ENCODE data around the gene CNTNAP2. TPM values are rescaled to one million over a fixed set of nuclear protein-coding genes. Genes with fewer than 3 reads are reported as not detected.
A peak's percentile ranks its signal among the peaks of the same experiment; 100 is the strongest.

Gene CNTNAP2
- total and polyA plus RNA-seq, 12 donors: 0.07 to 0.77 (median 0.24) TPM

DNA sequence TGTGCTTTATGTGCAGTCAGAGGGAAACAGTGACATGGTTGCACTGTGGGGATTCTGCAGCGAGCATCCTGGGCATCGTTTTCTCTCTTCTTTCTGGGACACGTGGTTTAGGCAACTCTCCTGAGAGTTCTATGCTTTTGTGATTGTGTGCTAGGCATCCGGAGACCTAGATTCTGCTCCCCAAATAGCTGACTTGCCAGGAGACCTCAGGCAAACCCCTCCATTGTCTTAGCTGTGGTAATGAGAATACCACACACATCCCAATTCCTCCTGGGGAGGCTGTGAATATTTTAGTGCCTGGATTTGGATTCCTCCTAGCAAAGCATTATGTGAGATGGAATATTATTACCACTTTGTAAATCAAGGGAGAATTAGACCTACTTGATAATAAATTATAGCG, 1862.0 kb downstream of the CNTNAP2 start:
- Histone ChIP-seq H3K4me1 (no peaks in the 10 kb centered on the region), H3K9me3 (no peaks in the 10 kb centered on the region), H3K27ac (no peak overlapping the region), H3K36me3 (no peaks in the 10 kb centered on the region), H3K4me3 (no peak overlapping the region), H3K27me3 (no peaks in the 10 kb centered on the region)
- DNase-seq (no peak), ATAC-seq (peak in 3 of 8 donors; percentile 34 to 55 (median 51))
- 51 to 76% methylated on average over 5 of the region's 5 CpGs for WGBS, 2 donors
- intact Hi-C loops (cut with DNase I): no loop called here
- TF ChIP-seq, protein P1, sequence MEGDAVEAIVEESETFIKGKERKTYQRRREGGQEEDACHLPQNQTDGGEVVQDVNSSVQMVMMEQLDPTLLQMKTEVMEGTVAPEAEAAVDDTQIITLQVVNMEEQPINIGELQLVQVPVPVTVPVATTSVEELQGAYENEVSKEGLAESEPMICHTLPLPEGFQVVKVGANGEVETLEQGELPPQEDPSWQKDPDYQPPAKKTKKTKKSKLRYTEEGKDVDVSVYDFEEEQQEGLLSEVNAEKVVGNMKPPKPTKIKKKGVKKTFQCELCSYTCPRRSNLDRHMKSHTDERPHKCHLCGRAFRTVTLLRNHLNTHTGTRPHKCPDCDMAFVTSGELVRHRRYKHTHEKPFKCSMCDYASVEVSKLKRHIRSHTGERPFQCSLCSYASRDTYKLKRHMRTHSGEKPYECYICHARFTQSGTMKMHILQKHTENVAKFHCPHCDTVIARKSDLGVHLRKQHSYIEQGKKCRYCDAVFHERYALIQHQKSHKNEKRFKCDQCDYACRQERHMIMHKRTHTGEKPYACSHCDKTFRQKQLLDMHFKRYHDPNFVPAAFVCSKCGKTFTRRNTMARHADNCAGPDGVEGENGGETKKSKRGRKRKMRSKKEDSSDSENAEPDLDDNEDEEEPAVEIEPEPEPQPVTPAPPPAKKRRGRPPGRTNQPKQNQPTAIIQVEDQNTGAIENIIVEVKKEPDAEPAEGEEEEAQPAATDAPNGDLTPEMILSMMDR (IDR thresholded peaks at IDR 0.05): no peak

- no peaks in the 10 kb centered on the region for H3K9me3 ChIP-seq
- TF ChIP-seq, protein P1 (IDR thresholded peaks at IDR 0.05): no peak
- H3K4me1 ChIP-seq: no peaks in the 10 kb centered on the region
- WGBS, 2 donors: 82 to 84% methylated on average over 4 of the region's 4 CpGs
- DNase-seq (no peak), ATAC-seq (no peak)
- intact Hi-C loops (cut with DNase I): no loop called here
- no peak overlapping the region for H3K27ac ChIP-seq
- no peaks in the 10 kb centered on the region for H3K27me3 ChIP-seq
- no peaks in the 10 kb centered on the region for H3K36me3 ChIP-seq
- H3K4me3 ChIP-seq: no peak overlapping the region
Observed at GRCh38 chr7:147980826-147981813, 1864.5 kb downstream of the CNTNAP2 start.

DNA sequence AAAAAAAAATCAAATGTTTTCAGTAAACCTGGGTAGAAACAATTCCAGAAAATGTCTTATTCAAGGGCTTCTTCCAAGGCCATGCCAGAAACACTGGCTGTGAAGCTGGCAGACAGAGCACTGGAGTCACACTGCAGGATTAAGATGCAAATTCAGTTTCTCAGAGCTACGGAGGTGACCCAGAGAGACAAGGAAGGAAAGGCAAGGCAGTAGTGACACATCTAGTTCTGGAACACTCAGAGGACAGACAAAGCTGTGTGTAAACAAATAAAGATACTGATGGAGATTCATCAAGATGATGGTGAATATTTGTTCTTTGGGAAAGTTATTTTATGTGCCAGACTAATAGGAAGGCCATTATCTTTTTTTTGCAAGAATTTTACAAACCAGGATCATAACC, 1865.7 kb downstream of the CNTNAP2 start:
- Histone ChIP-seq H3K27ac (no peak overlapping the region), H3K36me3 (no peaks in the 10 kb centered on the region), H3K9me3 (no peaks in the 10 kb centered on the region), H3K4me1 (no peaks in the 10 kb centered on the region), H3K27me3 (no peaks in the 10 kb centered on the region), H3K4me3 (no peak overlapping the region)
- TF ChIP-seq, protein P1 (IDR thresholded peaks at IDR 0.05): no peak
- intact Hi-C loops (cut with DNase I): loop anchor here in 1 of 10 donors (2.0 kb wide), 1 partner anchor 42 kb away; no protein-coding TSS in a partner anchor
- 34 to 50% methylated on average over 1 of the region's 1 CpG for WGBS, 2 donors
- ATAC-seq (no peak), DNase-seq (no peak)

GRCh38 chr7:147984265-147984664, 1867.7 kb downstream of the CNTNAP2 start:
- Histone ChIP-seq H3K9me3 (peaks cover 0 to 4% (median 0%) of the 10 kb centered on the region in 11 donors), H3K27ac (no peak overlapping the region), H3K4me3 (no peak overlapping the region), H3K4me1 (no peaks in the 10 kb centered on the region), H3K36me3 (no peaks in the 10 kb centered on the region), H3K27me3 (no peaks in the 10 kb centered on the region)
- intact Hi-C loops (cut with DNase I): no loop called here
- ATAC-seq (no peak), DNase-seq (no peak)
- TF ChIP-seq, protein P1 (IDR thresholded peaks at IDR 0.05): no peak
- WGBS, 2 donors: 77 to 83% methylated on average over 2 of the region's 2 CpGs

Measured in heart right ventricle (tissue), 16 donors.